Measurements from ENCODE around the gene POR.

- TF ChIP-seq POLR2A (IDR thresholded peaks at IDR 0.05; ENCODE audit: low read depth, low read length) (no peak), TAF1 (IDR thresholded peaks at IDR 0.05; ENCODE audit: borderline replicate concordance, low read depth, low read length) (no peak)
These were observed 28.9 kb downstream of the POR start for GRCh38 chr7:75943864-75944263.
